Transverse colon (tissue), 3 donors: ENCODE results near the gene SLC38A6.

ENCODE experiments used
- EP300 ChIP-seq: sonication (generic); formaldehyde crosslinking; IDR thresholded peaks from one replicate; pipeline ENCODE4 v1.6.1; 2017; ENCODE audit warnings: antibody characterized with exemption, low read depth
- POLR2A ChIP-seq: fragments of 450-650 bp; IDR thresholded peaks from one replicate; pipeline ENCODE4 v1.6.1; 2016; ENCODE audit warnings: antibody characterized with exemption, mild to moderate bottlenecking, moderate library complexity
- TF ChIP-seq, protein P1 (sequence below), 5 experiments: fragments of 200-600 bp in 3 of 5; fragments of 450-650 bp in 2 of 5; sonication (generic) in 3 of 5; IDR thresholded peaks; 1 replicate in 2 of 5; 2 replicates in 3 of 5; pipeline ENCODE4 v1.5.1; 2016 to 2017; ENCODE audit warnings: antibody characterized with exemption in 5 of 5, inconsistent platforms in 3 of 5, mild to moderate bottlenecking in 2 of 5, moderate library complexity in 1 of 5

DNA sequence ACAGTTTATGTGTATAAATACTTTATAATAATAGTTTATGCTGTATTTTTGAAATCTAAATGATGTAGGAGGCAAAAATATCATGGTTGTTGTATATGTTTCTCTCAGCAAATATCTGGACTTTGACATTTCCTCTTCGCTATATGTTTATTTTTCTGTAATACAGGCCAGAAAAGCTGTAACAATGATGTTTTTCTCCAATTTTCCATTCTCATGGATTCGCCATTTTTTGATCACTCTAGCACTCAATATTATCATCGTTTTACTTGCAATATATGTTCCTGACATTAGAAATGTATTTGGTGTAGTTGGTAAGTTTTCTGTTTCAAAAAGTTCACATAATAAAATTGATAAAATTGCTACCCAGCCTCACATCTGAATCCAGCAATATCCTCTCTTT, 70.6 kb downstream of the SLC38A6 start:
- TF ChIP-seq, protein P1, sequence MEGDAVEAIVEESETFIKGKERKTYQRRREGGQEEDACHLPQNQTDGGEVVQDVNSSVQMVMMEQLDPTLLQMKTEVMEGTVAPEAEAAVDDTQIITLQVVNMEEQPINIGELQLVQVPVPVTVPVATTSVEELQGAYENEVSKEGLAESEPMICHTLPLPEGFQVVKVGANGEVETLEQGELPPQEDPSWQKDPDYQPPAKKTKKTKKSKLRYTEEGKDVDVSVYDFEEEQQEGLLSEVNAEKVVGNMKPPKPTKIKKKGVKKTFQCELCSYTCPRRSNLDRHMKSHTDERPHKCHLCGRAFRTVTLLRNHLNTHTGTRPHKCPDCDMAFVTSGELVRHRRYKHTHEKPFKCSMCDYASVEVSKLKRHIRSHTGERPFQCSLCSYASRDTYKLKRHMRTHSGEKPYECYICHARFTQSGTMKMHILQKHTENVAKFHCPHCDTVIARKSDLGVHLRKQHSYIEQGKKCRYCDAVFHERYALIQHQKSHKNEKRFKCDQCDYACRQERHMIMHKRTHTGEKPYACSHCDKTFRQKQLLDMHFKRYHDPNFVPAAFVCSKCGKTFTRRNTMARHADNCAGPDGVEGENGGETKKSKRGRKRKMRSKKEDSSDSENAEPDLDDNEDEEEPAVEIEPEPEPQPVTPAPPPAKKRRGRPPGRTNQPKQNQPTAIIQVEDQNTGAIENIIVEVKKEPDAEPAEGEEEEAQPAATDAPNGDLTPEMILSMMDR (IDR thresholded peaks at IDR 0.05), result no peak
- no peak for TF ChIP-seq POLR2A
- TF ChIP-seq EP300, result no peak
